PC-9 (cell line): ENCODE results near the gene CD99L2.

Experiments used
- CTCF ChIP-seq: fragments of 200-600 bp; sonication (generic); conservative IDR thresholded peaks from 2 replicates; pipeline ENCODE4 v1.6.1; 2017; ENCODE audit warnings: mixed run types, antibody characterized with exemption, mild to moderate bottlenecking, moderate library complexity
- EZH2 ChIP-seq: fragments of 200-600 bp; sonication (generic); IDR thresholded peaks from 2 replicates; pipeline ENCODE4 v1.8.0; 2017; ENCODE audit warnings: antibody characterized with exemption, low read depth

GRCh38 chrX:150907474-150907873 is 9.0 kb upstream of the CD99L2 start:
- TF ChIP-seq EZH2 (no peak), CTCF (no peak)
